Neutrophil (primary cell): ENCODE data around the gene ABAT.

Experiments used
- H3K27ac ChIP-seq: fragments of 200-600 bp; sonication (generic); 2 replicates; pipeline ENCODE4 v1.5.1; 2016; ENCODE audit warnings: mild to moderate bottlenecking, moderate library complexity
- H3K27me3 ChIP-seq: fragments of 200-600 bp; sonication (generic); 2 replicates; pipeline ENCODE4 v1.6.0; 2016; ENCODE audit warnings: mild to moderate bottlenecking
- H3K36me3 ChIP-seq: fragments of 200-600 bp; sonication (generic); 2 replicates; pipeline ENCODE4 v1.5.1; 2017
- H3K4me1 ChIP-seq, 2 experiments: fragments of 200-600 bp in 1 of 2; sonication (generic) in 1 of 2; 1 replicate in 1 of 2; 2 replicates in 1 of 2; pipeline versions ENCODE4 v1.5.1 to v1.6.1; 2013 to 2016; ENCODE audit warnings: low read depth in 1 of 2, low read length in 1 of 2, mild to moderate bottlenecking in 1 of 2, moderate library complexity in 1 of 2; ENCODE audit not compliant: control insufficient read depth in 1 of 2, insufficient read depth in 1 of 2
- H3K4me3 ChIP-seq, 2 experiments: fragments of 200-600 bp in 1 of 2; sonication (generic) in 1 of 2; 1 replicate in 1 of 2; 2 replicates in 1 of 2; pipeline ENCODE4 v1.5.1; 2013 to 2016; ENCODE audit warnings: low read depth in 1 of 2, low read length in 1 of 2, mild to moderate bottlenecking in 1 of 2, moderate library complexity in 1 of 2
- H3K9me3 ChIP-seq: fragments of 200-600 bp; sonication (generic); 2 replicates; pipeline ENCODE4 v1.5.1; 2016
- CTCF ChIP-seq: fragments of 200-600 bp; sonication (generic); IDR thresholded peaks from 2 replicates; pipeline ENCODE4 v1.5.1; 2016; ENCODE audit warnings: antibody characterized with exemption

Gene ABAT

GRCh38 chr16:8686031-8686621 is 11.7 kb downstream of the ABAT start:
- peaks cover 7% of the 10 kb centered on the region for H3K36me3 ChIP-seq
- no peaks in the 10 kb centered on the region for H3K9me3 ChIP-seq
- H3K27ac ChIP-seq, result no peak overlapping the region
- TF ChIP-seq CTCF, result no peak
- no peak overlapping the region for H3K4me3 ChIP-seq
- H3K27me3 ChIP-seq, result no peaks in the 10 kb centered on the region
- no peaks in the 10 kb centered on the region for H3K4me1 ChIP-seq

GRCh38 chr16:8686879-8687278 is 12.5 kb downstream of the ABAT start:
- no peaks in the 10 kb centered on the region for H3K9me3 ChIP-seq
- H3K4me3 ChIP-seq, result no peak overlapping the region
- no peaks in the 10 kb centered on the region for H3K4me1 ChIP-seq
- no peak for TF ChIP-seq CTCF
- no peak overlapping the region for H3K27ac ChIP-seq
- peaks cover 7% of the 10 kb centered on the region for H3K36me3 ChIP-seq
- no peaks in the 10 kb centered on the region for H3K27me3 ChIP-seq

- H3K36me3 ChIP-seq, result peaks cover 7% of the 10 kb centered on the region
- H3K4me3 ChIP-seq, result no peak overlapping the region
- no peaks in the 10 kb centered on the region for H3K9me3 ChIP-seq
- no peaks in the 10 kb centered on the region for H3K4me1 ChIP-seq
- no peak overlapping the region for H3K27ac ChIP-seq
- H3K27me3 ChIP-seq, result no peaks in the 10 kb centered on the region
- no peak for TF ChIP-seq CTCF
Observed at GRCh38 chr16:8689686-8690085, 15.3 kb downstream of the ABAT start.

- H3K27me3 ChIP-seq, result no peaks in the 10 kb centered on the region
- H3K9me3 ChIP-seq, result no peaks in the 10 kb centered on the region
- no peaks in the 10 kb centered on the region for H3K4me1 ChIP-seq
- no peak overlapping the region for H3K4me3 ChIP-seq
- no peak for TF ChIP-seq CTCF
- peaks cover 7% of the 10 kb centered on the region for H3K36me3 ChIP-seq
- H3K27ac ChIP-seq, result no peak overlapping the region
Observed at GRCh38 chr16:8691728-8692127, 17.3 kb downstream of the ABAT start.

GRCh38 chr16:8694795-8695728 is 20.6 kb downstream of the ABAT start:
- no peaks in the 10 kb centered on the region for H3K4me1 ChIP-seq
- TF ChIP-seq CTCF, result no peak
- no peaks in the 10 kb centered on the region for H3K9me3 ChIP-seq
- no peak overlapping the region for H3K4me3 ChIP-seq
- no peaks in the 10 kb centered on the region for H3K27me3 ChIP-seq
- H3K36me3 ChIP-seq, result peaks cover 3% of the 10 kb centered on the region
- no peak overlapping the region for H3K27ac ChIP-seq
